ENCODE results near the gene SLC16A2. TPM values are rescaled to one million over a fixed set of nuclear protein-coding genes. Genes with fewer than 3 reads are reported as not detected.

Gene SLC16A2
- total and polyA plus RNA-seq, 11 donors: 2.2 to 12.1 (median 7.2) TPM

- peaks cover 0 to 13% (median 2%) of the 10 kb centered on the region in 12 donors for H3K4me1 ChIP-seq
- no peaks in the 10 kb centered on the region for H3K9me3 ChIP-seq
- no peaks in the 10 kb centered on the region for H3K36me3 ChIP-seq
- intact Hi-C loops (cut with DNase I): loop anchor here in 1 of 10 donors (10.0 kb wide), 1 partner anchor 62 kb away; no protein-coding TSS in a partner anchor
- no peak overlapping the region for H3K4me3 ChIP-seq
- ATAC-seq: no peak
- peak overlapping the region in 1 of 12 donors; percentile 37 for H3K27ac ChIP-seq
- peaks cover 0 to 5% (median 0%) of the 10 kb centered on the region in 9 donors for H3K27me3 ChIP-seq
- no peak for DNase-seq
- no peak for TF ChIP-seq CTCF (IDR thresholded peaks at IDR 0.05)
- TF ChIP-seq POLR2A (IDR thresholded peaks at IDR 0.05): no peak
- WGBS, 4 donors: 54 to 81% (median 73%) methylated on average over 1 of the region's 1 CpG
These were observed 101.9 kb downstream of the SLC16A2 start for GRCh38 chrX:74523224-74523623.

- DNase-seq: no peak
- Histone ChIP-seq H3K36me3 (no peaks in the 10 kb centered on the region), H3K4me3 (no peak overlapping the region), H3K27ac (no peak overlapping the region), H3K4me1 (peaks cover 0 to 15% (median 2%) of the 10 kb centered on the region in 12 donors), H3K27me3 (peaks cover 0 to 5% (median 0%) of the 10 kb centered on the region in 9 donors), H3K9me3 (no peaks in the 10 kb centered on the region)
- ATAC-seq: no peak
- TF ChIP-seq CTCF (IDR thresholded peaks at IDR 0.05) (no peak), POLR2A (IDR thresholded peaks at IDR 0.05) (no peak)
- intact Hi-C loops (cut with DNase I): loop anchor here in 1 of 10 donors (10.0 kb wide), 1 partner anchor 61 kb away; no protein-coding TSS in a partner anchor
- WGBS, 4 donors: 81 to 97% (median 92%) methylated on average over 13 of the region's 13 CpGs
These were observed 102.8 kb downstream of the SLC16A2 start for GRCh38 chrX:74523870-74524735.

GRCh38 chrX:74525116-74525515, 103.8 kb downstream of the SLC16A2 start:
- Histone ChIP-seq H3K4me1 (peaks cover 0 to 15% (median 2%) of the 10 kb centered on the region in 12 donors), H3K27me3 (peaks cover 0 to 5% (median 0%) of the 10 kb centered on the region in 9 donors), H3K4me3 (no peak overlapping the region), H3K36me3 (no peaks in the 10 kb centered on the region), H3K9me3 (no peaks in the 10 kb centered on the region), H3K27ac (no peak overlapping the region)
- ATAC-seq (no peak), DNase-seq (no peak)
- intact Hi-C loops (cut with DNase I): loop anchor here in 1 of 10 donors (10.0 kb wide), 1 partner anchor 60 kb away; no protein-coding TSS in a partner anchor
- no peak for TF ChIP-seq POLR2A (IDR thresholded peaks at IDR 0.05)
- TF ChIP-seq CTCF (IDR thresholded peaks at IDR 0.05): no peak

GRCh38 chrX:74526764-74527163, 105.5 kb downstream of the SLC16A2 start:
- H3K27me3 ChIP-seq: peaks cover 0 to 5% (median 0%) of the 10 kb centered on the region in 9 donors
- DNase-seq: no peak
- 11 to 60% (median 29%) methylated on average over 1 of the region's 1 CpG for WGBS, 4 donors
- H3K27ac ChIP-seq: peak overlapping the region in 1 of 12 donors; percentile 29
- ATAC-seq: no peak
- peaks cover 0 to 15% (median 2%) of the 10 kb centered on the region in 12 donors for H3K4me1 ChIP-seq
- H3K36me3 ChIP-seq: peaks cover 0 to 4% (median 0%) of the 10 kb centered on the region in 9 donors
- H3K4me3 ChIP-seq: no peak overlapping the region
- no peaks in the 10 kb centered on the region for H3K9me3 ChIP-seq
- intact Hi-C loops (cut with DNase I): loop anchor here in 1 of 10 donors (10.0 kb wide), 1 partner anchor 58 kb away; no protein-coding TSS in a partner anchor
- TF ChIP-seq POLR2A (IDR thresholded peaks at IDR 0.05): no peak
